DND-41 (cell line): ENCODE data around the gene MTX2.

Source experiments
- ATAC-seq: fragments of 200-7000 bp; cut with Tn5 transposase; 3 replicates; pipeline ENCODE4 v1.9.1; 2021; ENCODE audit warnings: low read depth; ENCODE audit not compliant: insufficient read depth
- DNase-seq: peaks from one replicate; pipeline ENCODE4 v3.0.0-alpha.2; 2020
- H2AFZ ChIP-seq: 2 replicates; pipeline ENCODE4 v1.6.0; 2012; ENCODE audit warnings: low read depth, low read length
- H3K27ac ChIP-seq: 2 replicates; pipeline ENCODE4 v1.5.1; 2012; ENCODE audit warnings: low read length, inconsistent platforms
- H3K27me3 ChIP-seq: fragments of 200-600 bp; sonication (generic); 2 replicates; pipeline ENCODE4 v1.6.0; 2012; ENCODE audit warnings: low read length, mild to moderate bottlenecking, inconsistent platforms; ENCODE audit not compliant: insufficient read depth, poor library complexity
- H3K36me3 ChIP-seq: 2 replicates; pipeline ENCODE4 v1.5.1; 2012; ENCODE audit warnings: low read length, inconsistent platforms; ENCODE audit not compliant: insufficient read depth
- H3K4me1 ChIP-seq: 2 replicates; pipeline ENCODE4 v1.5.1; 2012; ENCODE audit warnings: mild to moderate bottlenecking, low read length; ENCODE audit not compliant: insufficient read depth
- H3K4me2 ChIP-seq: 2 replicates; pipeline ENCODE4 v1.6.0; 2012; ENCODE audit warnings: mild to moderate bottlenecking, moderate library complexity, low read length, inconsistent platforms; ENCODE audit not compliant: insufficient read depth
- H3K4me3 ChIP-seq, 2 experiments: fragments of 200-600 bp in 1 of 2; shearing (Covaris generic) in 1 of 2; 2 replicates each; pipeline ENCODE4 v1.5.1; 2012 to 2016; ENCODE audit warnings: inconsistent platforms in 2 of 2, low read length in 2 of 2, mild to moderate bottlenecking in 2 of 2, low read depth in 1 of 2, moderate library complexity in 1 of 2
- H3K79me2 ChIP-seq: 2 replicates; pipeline ENCODE4 v1.6.0; 2012; ENCODE audit warnings: low read length, inconsistent platforms; ENCODE audit not compliant: insufficient read depth
- H3K9ac ChIP-seq: 2 replicates; pipeline ENCODE4 v1.6.0; 2012; ENCODE audit warnings: low read depth, mild to moderate bottlenecking, inconsistent platforms, low read length, moderate library complexity
- H3K9me3 ChIP-seq: 2 replicates; pipeline ENCODE4 v1.5.1; 2012; ENCODE audit warnings: low read length, moderate library complexity, mild to moderate bottlenecking, inconsistent platforms; ENCODE audit not compliant: insufficient read depth, severe bottlenecking
- H4K20me1 ChIP-seq: 2 replicates; pipeline ENCODE4 v1.6.0; 2012; ENCODE audit warnings: low read length; ENCODE audit not compliant: insufficient read depth
- CTCF ChIP-seq: IDR thresholded peaks from 2 replicates; pipeline ENCODE4 v1.5.1; 2012; ENCODE audit warnings: borderline replicate concordance, low read length, moderate library complexity, mild to moderate bottlenecking; ENCODE audit not compliant: poor library complexity, severe bottlenecking; ENCODE audit errors: extremely low read depth
- EZH2 ChIP-seq: IDR thresholded peaks from 3 replicates; pipeline ENCODE4 v1.6.1; 2012; ENCODE audit warnings: borderline replicate concordance, low read depth, mild to moderate bottlenecking, moderate library complexity, low read length, inconsistent platforms; ENCODE audit not compliant: severe bottlenecking

MTX2 gene

DNA sequence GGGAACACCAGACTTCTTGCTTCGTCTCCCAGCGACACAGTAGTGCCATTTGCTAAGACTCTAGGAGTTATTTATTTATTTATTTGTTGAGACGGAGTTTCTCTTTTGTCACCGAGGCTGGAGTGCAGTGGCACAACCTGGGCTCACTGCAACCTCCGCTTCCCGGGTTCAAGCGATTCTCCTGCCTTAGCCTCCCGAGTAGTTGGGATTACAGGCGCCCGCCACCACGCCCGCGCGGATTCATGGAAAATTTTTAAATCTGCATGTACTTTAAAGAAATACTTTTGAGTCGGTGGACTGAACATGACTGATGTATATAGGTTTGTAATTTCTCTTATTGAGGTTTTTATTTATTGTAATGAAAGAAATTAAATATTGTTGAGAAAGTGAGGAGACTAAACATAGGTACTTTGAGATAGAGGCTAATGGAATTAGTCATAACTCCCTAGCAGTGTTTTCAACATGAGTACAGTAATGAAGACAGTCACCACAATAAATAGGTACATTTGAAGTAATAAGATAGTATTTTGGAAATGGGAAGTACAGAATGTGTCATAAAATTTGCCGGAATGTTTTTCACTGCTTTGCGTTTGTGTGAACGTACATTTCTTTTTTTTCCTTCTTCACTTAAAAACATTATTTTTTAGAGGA is 983 bp downstream of the MTX2 start:
- Histone ChIP-seq H3K4me2 (peak overlapping the region; percentile 72), H3K36me3 (peaks cover 3% of the 10 kb centered on the region; the same call in 1 of the 2 replicates), H3K79me2 (peaks cover 44% of the 10 kb centered on the region), H3K4me1 (peaks cover 26% of the 10 kb centered on the region), H3K9me3 (no peaks in the 10 kb centered on the region), H4K20me1 (peaks cover 14% of the 10 kb centered on the region; the same call in 1 of the 2 replicates), H3K27ac (peak overlapping the region; percentile 85), H2AFZ (peak overlapping the region; percentile 99), H3K27me3 (no peaks in the 10 kb centered on the region), H3K4me3 (peak overlapping the region; percentile 85 to 89), H3K9ac (peak overlapping the region; percentile 87)
- ATAC-seq (no peak; the same call in 1 of the 3 replicates), DNase-seq (no peak)
- no peak for TF ChIP-seq CTCF
- TF ChIP-seq EZH2: no peak

DNA sequence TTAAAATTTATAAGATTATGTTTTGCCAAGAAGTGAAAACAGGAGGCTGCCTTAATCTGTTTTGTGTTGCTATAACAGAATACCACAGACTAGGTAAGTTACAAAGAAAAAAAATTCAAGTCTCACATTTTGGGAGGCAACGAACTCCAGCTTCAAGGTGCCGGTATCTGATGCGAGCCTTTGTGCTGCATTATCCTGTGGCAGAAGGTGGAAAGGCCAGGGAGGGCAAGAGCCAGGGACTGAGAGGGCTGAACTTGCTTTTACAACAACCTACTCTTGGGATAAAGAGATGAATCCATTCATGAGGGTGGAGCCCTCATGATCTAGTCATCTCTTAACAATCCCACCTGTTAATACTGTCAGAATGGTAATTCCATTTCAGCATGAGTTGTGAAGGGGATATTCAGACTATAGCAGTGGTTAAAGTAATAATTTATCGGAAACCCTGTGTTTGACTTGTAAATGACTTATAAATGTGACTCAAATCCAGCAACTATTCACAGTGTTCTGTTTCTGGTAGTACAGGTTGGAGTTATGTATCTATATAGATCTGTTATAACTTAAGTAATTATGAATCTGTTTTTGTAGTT is 3.7 kb downstream of the MTX2 start:
- no peak overlapping the region for H3K27ac ChIP-seq
- H3K4me2 ChIP-seq: peak overlapping the region; percentile 12; the same call in 1 of the 2 replicates
- H3K27me3 ChIP-seq: no peaks in the 10 kb centered on the region
- peaks cover 26% of the 10 kb centered on the region for H3K4me1 ChIP-seq
- H3K9ac ChIP-seq: no peak overlapping the region
- DNase-seq (no peak), ATAC-seq (no peak)
- peaks cover 17% of the 10 kb centered on the region; the same call in 1 of the 2 replicates for H4K20me1 ChIP-seq
- no peaks in the 10 kb centered on the region for H3K9me3 ChIP-seq
- H3K4me3 ChIP-seq: no peak overlapping the region
- TF ChIP-seq EZH2: no peak
- TF ChIP-seq CTCF: no peak
- peaks cover 3% of the 10 kb centered on the region; the same call in 1 of the 2 replicates for H3K36me3 ChIP-seq
- H3K79me2 ChIP-seq: peaks cover 57% of the 10 kb centered on the region
- no peak overlapping the region for H2AFZ ChIP-seq

- H3K36me3 ChIP-seq: no peaks in the 10 kb centered on the region
- H3K9ac ChIP-seq: no peak overlapping the region
- H3K4me2 ChIP-seq: no peak overlapping the region
- H3K4me3 ChIP-seq: no peak overlapping the region
- H4K20me1 ChIP-seq: peaks cover 23% of the 10 kb centered on the region; the same call in 1 of the 2 replicates
- peaks cover 13% of the 10 kb centered on the region for H3K4me1 ChIP-seq
- TF ChIP-seq EZH2 (no peak), CTCF (no peak)
- peaks cover 40% of the 10 kb centered on the region for H3K79me2 ChIP-seq
- H3K9me3 ChIP-seq: no peaks in the 10 kb centered on the region
- H3K27me3 ChIP-seq: no peaks in the 10 kb centered on the region
- H3K27ac ChIP-seq: no peak overlapping the region
- no peak overlapping the region for H2AFZ ChIP-seq
- ATAC-seq (no peak), DNase-seq (no peak)
These were observed 9.7 kb downstream of the MTX2 start for GRCh38 chr2:176278927-176279326.
